KMS-11 (cell line): ENCODE results near the gene SLC6A17.

Source experiments
- H2AFZ ChIP-seq: fragments of 200-600 bp; sonication (generic); 2 replicates; pipeline ENCODE4 v1.6.1; 2016; ENCODE audit warnings: antibody characterized with exemption, mixed run types, low read depth
- H3K27ac ChIP-seq: fragments of 200-600 bp; sonication (generic); 2 replicates; pipeline ENCODE4 v1.6.1; 2016; ENCODE audit warnings: mild to moderate bottlenecking, mixed run types
- H3K27me3 ChIP-seq: fragments of 200-600 bp; sonication (generic); 2 replicates; pipeline ENCODE4 v1.6.1; 2017; ENCODE audit warnings: mild to moderate bottlenecking, low read depth, mixed run types, moderate library complexity; ENCODE audit not compliant: insufficient read depth
- H3K36me3 ChIP-seq: fragments of 200-600 bp; sonication (generic); 2 replicates; pipeline ENCODE4 v1.6.1; 2017; ENCODE audit warnings: mild to moderate bottlenecking, mixed run types; ENCODE audit not compliant: insufficient read depth
- H3K4me1 ChIP-seq: fragments of 200-600 bp; sonication (generic); 2 replicates; pipeline ENCODE4 v1.6.1; 2016; ENCODE audit warnings: mild to moderate bottlenecking, low read depth, mixed run types; ENCODE audit not compliant: poor library complexity, severe bottlenecking
- H3K4me2 ChIP-seq: fragments of 200-600 bp; sonication (generic); 2 replicates; pipeline ENCODE4 v1.7.0; 2016; ENCODE audit warnings: mild to moderate bottlenecking, mixed run types
- H3K4me3 ChIP-seq: fragments of 200-600 bp; sonication (generic); IDR thresholded peaks from 2 replicates; pipeline ENCODE4 v1.6.1; 2017; ENCODE audit warnings: low read depth, low read length, mixed read lengths; ENCODE audit not compliant: insufficient read depth
- H3K79me2 ChIP-seq: fragments of 200-600 bp; sonication (generic); 2 replicates; pipeline ENCODE4 v1.6.1; 2016; ENCODE audit warnings: low read depth, mixed run types; ENCODE audit not compliant: insufficient read depth
- H3K9ac ChIP-seq: fragments of 200-600 bp; sonication (generic); 2 replicates; pipeline ENCODE4 v1.6.1; 2016; ENCODE audit warnings: mild to moderate bottlenecking, mixed run types
- H4K20me1 ChIP-seq: fragments of 200-600 bp; sonication (generic); 2 replicates; pipeline ENCODE4 v1.6.1; 2016; ENCODE audit warnings: mild to moderate bottlenecking, mixed run types; ENCODE audit not compliant: insufficient read depth
- TF ChIP-seq, protein P1 (sequence below): fragments of 200-600 bp; sonication (generic); conservative IDR thresholded peaks from 2 replicates; pipeline ENCODE4 v1.6.1; 2017; ENCODE audit warnings: low read depth, mild to moderate bottlenecking, antibody characterized with exemption, low read length, moderate library complexity, mixed read lengths

Gene SLC6A17

DNA sequence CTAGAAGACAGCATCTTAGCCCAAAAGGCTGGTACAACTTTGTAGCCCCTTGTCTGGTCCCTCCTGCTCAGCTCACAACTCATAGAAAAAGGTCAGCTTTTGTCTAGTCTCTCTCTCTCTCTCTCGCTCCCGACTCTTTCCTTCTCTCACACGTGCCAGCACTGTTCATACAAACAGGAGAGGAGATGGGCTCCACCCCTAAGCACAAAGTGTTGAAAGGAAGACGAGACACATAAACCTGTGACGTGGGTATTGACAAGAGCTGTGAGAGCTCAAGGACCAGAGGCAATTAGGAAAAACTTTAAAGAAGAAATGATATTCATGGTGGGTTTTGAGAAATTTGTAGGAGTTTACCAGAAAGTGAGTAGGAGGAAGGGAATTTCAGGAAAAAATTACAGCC lies 36.3 kb downstream of the SLC6A17 start:
- H3K27me3 ChIP-seq = no peaks in the 10 kb centered on the region
- H2AFZ ChIP-seq = no peak overlapping the region

DNA sequence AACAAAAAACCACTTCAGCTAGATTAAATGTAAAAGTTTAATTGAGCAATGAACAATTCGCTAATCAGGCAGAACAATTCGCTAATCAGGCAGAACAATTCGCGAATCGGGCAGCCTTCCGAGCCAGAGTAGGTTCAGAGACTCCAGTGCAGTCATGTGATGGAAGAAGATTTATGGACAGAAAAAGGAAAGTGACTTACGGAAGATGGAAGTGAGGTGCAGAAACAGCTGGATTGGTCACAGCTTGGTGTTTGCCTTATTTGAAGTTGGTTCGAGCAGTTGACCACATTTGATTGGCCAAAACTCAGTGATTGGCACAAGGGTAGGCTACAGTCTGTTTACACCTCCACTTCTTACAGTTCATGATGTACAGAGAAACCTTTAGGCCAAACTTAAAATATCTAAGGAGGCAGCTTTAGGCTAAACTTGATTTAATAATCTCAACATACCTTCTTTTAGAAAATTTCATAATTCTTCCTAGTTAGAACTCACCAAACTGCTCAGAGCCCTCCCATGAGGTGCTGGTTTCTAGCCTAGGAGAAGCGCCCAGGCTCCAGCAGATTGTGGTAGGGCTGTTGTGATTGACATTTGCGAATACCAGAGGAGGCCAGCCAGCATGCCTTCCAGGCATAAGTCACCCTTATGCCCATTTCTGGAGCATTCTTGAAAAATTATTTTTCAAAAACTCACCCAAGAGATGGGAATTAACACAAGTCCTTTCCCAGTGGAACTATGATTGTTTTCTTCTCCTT lies 37.0 kb downstream of the SLC6A17 start:
- Histone ChIP-seq H4K20me1 (no peaks in the 10 kb centered on the region), H2AFZ (no peak overlapping the region), H3K79me2 (no peaks in the 10 kb centered on the region), H3K36me3 (no peaks in the 10 kb centered on the region), H3K9ac (no peak overlapping the region), H3K4me2 (no peak overlapping the region), H3K27me3 (no peaks in the 10 kb centered on the region), H3K4me1 (no peaks in the 10 kb centered on the region), H3K27ac (no peak overlapping the region), H3K4me3 (no peak overlapping the region)
- TF ChIP-seq, protein P1, sequence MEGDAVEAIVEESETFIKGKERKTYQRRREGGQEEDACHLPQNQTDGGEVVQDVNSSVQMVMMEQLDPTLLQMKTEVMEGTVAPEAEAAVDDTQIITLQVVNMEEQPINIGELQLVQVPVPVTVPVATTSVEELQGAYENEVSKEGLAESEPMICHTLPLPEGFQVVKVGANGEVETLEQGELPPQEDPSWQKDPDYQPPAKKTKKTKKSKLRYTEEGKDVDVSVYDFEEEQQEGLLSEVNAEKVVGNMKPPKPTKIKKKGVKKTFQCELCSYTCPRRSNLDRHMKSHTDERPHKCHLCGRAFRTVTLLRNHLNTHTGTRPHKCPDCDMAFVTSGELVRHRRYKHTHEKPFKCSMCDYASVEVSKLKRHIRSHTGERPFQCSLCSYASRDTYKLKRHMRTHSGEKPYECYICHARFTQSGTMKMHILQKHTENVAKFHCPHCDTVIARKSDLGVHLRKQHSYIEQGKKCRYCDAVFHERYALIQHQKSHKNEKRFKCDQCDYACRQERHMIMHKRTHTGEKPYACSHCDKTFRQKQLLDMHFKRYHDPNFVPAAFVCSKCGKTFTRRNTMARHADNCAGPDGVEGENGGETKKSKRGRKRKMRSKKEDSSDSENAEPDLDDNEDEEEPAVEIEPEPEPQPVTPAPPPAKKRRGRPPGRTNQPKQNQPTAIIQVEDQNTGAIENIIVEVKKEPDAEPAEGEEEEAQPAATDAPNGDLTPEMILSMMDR = no peak

More for the DNA sequence above, 36.3 kb downstream of the SLC6A17 start:
- Histone ChIP-seq H3K36me3 (no peaks in the 10 kb centered on the region), H3K9ac (no peak overlapping the region), H3K79me2 (no peaks in the 10 kb centered on the region), H3K27ac (no peak overlapping the region), H3K4me2 (no peak overlapping the region), H4K20me1 (no peaks in the 10 kb centered on the region), H3K4me1 (no peaks in the 10 kb centered on the region), H3K4me3 (no peak overlapping the region)
- TF ChIP-seq, protein P1 = no peak

DNA sequence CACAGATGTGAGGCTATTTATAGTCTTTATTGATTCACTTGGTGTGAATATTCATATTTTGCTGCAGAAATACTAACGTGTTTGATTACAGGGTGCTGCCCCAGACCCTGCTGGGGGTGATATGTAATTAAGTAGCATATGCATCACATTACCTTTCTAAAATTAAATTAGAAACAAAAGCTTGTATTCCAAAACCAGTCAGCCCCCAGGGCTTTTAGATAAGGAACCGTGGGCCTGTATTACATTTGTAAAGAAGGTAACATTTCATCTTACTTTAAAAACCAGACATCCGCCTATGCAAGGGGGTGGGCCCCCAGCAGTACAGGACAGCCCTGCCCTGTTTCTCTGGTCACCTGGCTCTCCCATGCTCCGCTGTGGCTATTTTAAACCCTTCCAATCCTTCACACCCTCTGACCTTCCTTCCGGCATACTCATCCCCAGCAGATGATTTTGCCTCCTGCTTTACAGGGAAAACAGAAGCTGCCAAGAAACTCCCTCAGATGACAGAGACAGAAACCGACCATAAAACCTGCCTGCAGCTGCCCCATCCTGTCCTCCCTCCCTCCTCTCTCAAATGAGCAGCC lies 37.8 kb downstream of the SLC6A17 start:
- no peak overlapping the region for H3K9ac ChIP-seq
- H2AFZ ChIP-seq = no peak overlapping the region
- no peaks in the 10 kb centered on the region for H3K27me3 ChIP-seq
- H3K4me3 ChIP-seq = no peak overlapping the region
- no peak overlapping the region for H3K27ac ChIP-seq
- no peaks in the 10 kb centered on the region for H3K79me2 ChIP-seq
- no peaks in the 10 kb centered on the region for H4K20me1 ChIP-seq
- no peaks in the 10 kb centered on the region for H3K36me3 ChIP-seq
- TF ChIP-seq, protein P1 = no peak
- H3K4me2 ChIP-seq = no peak overlapping the region
- no peaks in the 10 kb centered on the region for H3K4me1 ChIP-seq

DNA sequence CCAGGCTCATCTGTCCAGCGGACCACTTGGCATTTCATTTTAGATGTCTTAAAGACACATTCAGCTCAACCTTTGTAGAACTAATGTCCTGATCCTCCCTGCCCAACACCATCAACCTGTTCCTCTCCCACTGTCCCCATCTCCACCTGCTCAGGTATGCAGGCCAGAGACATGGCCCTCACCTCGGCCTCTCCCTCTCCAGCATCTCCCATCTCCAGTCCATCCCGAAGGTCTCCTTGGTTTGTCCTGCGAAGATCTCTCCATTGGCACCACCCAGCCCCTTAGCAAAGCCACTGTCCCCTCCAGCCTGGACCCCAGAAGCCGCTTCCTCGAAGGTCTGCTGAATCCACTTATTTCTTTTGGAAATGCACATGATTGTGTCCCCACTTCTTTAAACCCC lies 38.9 kb downstream of the SLC6A17 start:
- Histone ChIP-seq H3K4me3 (no peak overlapping the region), H3K79me2 (no peaks in the 10 kb centered on the region), H3K4me1 (no peaks in the 10 kb centered on the region), H3K4me2 (no peak overlapping the region), H3K27me3 (no peaks in the 10 kb centered on the region), H4K20me1 (no peaks in the 10 kb centered on the region), H3K27ac (no peak overlapping the region), H2AFZ (no peak overlapping the region), H3K9ac (no peak overlapping the region), H3K36me3 (no peaks in the 10 kb centered on the region)
- TF ChIP-seq, protein P1 = no peak
